Amygdala (tissue), 56 donors: ENCODE measurements around the gene SLN.
"Not testable (repeated sequence)": the region's sequence is repeated elsewhere in the genome, so short reads cannot be mapped to it uniquely, and the experiment has no call there.

Experiments
- DNase-seq, 56 donors: peaks; one replicate each; lab custom pipeline; 2025; lab: John Stamatoyannopoulos, UW

The SLN gene

DNA sequence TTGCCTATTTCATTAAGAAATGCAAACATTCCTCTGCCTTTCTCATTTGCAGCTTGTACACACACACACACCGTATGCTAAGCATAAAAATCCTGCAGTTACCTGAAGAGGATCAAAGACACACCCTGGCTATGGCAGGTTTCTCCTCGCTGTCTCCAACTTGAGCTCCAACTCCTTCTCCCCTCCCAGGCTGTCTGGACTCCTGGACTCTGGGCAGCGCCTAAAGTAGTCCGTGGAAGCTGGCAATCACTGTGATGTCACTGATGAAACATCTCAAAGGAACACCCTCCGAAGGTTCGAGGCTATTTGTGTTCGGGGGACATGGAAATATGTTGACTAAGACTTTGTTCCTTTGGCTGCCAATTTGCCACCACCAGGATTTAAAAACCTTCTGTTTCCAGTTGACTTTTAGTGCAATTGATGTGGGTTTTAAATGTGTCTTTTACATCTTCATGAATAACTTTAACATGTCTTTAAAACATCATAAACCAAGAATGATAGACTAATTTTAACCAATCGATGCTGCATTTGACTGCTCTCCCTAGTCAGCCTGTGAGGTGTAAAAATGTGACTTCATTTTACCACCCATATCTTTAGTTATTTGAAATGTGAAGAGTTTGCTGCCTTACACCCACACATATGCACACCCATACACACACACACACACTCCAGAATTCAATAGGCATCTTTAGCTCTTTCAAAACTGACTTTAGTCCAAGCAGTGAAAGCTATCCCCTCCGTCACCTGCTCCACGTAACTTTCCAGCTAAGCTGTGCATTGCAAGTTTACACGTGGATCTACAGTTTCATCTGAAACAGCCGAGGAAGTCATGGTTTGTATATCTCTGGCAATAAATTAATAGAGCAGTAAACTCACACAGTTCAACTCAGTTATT is at the start of gene SLN:
TSS of gene SLN (minus strand) at position 196 of the 895 bp plus-strand sequence.
- no peak for DNase-seq

DNA sequence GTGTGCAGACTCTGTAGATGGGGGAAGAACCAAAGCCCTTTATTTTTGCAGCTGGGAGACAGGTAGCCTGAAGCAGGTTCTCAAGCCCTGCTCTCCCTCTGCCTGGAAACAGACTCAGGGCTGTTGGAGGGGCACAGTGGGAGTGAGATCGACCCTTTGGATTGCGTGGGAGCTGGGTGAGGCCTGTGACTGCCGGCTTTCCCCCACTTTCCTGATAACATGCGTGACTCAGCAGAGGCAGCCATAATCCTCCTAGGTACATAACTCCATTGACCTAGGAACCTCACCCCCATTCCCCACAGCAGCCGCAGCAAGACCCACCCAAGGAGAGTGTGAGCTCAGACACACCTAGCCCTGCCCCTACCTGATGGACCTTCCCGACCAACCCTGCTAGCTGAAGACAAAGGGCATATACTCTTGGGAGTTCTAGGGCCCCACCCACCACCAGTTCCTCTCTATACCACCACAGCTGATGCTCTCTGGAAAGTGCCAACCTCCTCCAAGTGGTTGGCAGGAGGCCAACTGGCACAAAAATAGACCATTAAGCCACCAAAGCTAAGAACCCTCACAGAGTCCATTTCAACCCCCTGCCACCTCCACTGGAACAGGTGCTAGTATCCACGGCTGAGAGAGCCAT is 47.0 kb upstream of the SLN start:
- not testable (repeated sequence) for DNase-seq

DNA sequence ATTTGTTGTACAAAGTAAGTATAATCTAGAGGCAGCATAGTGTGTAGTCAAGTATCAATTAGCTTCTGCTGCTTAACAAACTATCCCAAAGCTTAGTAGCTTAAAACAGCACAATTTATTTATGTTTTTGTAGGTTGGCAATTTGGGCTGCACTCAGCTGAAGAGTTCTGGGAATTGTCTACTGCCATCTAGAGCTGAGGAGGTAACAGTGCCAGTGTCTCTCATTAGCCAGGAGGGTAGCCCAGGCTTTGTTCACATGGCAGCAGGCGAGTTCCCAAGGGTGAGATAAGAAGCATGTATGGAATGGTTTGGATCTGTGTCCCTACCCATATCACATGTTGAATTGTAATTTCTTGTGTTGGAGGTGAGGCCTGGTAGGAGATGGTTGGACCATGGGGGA is 45.8 kb upstream of the SLN start:
- DNase-seq = no peak

DNA sequence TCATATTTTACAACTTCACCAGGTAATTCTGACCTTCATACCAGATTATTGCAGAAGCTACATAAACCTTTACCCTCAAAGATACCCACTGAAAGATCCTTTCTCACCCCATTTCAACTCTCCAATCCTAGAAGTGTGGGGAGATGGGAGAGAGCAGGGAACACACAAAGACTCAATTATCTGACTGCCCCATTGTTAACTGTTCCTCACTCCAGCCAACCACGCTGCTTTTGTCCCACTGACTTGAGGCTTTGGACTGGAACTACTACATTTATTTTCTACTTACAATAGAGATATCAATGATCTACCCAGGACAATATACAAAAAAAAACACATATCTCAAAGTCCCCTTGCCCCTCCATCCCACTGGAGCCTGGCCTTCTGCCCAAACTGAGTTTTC is 44.7 kb upstream of the SLN start:
- peak in 14 of 56 donors; percentile 1 to 61 (median 10) for DNase-seq

DNA sequence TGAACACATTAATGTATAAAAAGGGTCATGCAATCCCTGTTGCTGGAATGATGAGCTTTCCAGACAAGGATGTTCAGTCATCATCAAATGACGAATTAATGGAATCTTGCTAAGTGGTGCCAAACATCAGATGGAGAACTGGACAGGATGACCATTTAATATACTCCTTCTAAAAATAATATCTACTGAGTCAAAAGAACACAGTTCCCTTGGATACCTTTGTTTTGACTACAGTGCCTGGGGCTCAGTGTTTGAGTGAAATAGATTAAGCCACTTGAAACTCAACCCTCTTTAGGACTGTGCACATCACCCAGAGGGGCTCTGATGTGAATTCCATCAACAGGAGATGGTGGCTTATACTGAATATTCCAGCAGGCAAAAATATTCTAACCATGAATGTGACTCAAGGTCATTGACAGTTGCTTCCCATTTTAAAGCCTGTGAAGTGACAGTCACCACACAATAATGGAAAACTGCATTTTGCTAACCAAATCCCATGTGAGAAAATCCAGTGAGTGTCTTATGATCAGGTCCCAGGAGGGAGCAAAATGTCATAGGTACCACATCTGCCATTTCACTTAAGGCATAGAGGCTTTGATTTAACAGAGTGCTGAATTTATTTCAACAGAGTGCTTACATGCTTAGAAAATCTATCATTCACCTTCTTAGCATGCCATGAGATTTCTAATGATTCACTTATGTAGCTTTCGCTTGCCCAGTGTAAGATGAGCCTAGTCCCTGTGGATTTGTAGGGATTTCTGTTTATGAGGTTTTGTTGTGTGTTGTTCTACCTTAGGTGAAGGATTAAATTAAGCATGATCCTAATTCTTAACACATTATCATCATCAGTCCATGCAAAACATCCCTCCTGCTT is 41.3 kb upstream of the SLN start:
- no peak for DNase-seq

DNA sequence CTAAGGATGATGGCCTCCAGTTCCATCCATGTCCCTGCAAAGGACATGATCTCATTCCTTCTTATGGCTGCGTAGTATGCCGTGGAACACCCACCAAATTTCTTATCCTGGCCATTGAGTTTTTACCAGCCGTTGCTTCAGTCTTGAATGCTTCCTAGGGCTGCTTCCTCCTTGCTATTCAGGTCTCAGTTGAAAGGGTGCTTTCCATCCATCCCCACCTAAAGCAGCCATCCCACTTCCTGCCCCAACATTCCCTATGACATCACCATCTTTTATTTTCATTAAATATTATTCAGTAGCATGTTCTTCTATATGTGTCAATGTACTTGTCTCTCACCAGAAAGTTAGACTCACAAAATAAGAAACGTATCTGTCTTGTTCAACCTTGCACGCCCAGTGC is 40.7 kb upstream of the SLN start:
- no peak for DNase-seq

DNA sequence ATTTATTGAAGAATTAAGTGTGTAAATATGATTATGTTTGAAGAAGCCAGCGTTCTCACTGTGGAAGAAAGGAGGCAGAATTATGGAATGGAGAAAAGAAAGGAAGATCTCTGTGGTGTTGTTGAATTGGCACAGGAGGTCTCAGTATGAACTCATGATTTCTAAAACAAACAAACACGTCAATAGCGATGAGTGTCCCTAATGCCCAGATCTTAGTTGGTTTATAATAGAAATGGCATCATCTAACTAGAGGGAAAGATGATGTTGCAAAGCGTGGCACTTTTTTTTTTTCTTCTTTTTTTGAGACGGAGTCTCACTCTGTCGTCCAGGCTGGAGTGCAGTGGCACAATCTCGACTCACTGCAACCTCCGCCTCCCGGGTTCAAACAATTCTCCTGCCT is 39.2 kb upstream of the SLN start:
- DNase-seq = no peak

DNA sequence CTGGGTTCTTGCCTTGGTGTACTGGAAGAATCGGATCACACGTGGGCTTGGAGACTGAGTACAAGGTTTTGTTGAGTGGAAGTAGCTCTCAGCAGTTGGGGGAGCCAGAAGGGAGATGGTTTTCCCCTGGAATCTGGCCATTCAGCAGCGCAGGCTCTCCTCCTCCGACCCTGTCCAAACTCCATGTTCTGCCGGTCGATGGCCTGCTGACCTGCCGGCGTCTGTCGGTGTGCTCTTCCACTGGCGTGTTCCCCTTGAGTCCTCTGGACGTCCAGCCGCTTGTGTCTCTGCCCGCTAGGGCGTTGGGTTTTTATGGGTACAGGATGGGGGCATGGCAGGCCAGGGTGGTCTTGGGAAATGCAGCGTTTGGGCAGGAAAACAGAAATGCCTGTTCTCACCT is 38.5 kb upstream of the SLN start:
- DNase-seq = no peak

DNA sequence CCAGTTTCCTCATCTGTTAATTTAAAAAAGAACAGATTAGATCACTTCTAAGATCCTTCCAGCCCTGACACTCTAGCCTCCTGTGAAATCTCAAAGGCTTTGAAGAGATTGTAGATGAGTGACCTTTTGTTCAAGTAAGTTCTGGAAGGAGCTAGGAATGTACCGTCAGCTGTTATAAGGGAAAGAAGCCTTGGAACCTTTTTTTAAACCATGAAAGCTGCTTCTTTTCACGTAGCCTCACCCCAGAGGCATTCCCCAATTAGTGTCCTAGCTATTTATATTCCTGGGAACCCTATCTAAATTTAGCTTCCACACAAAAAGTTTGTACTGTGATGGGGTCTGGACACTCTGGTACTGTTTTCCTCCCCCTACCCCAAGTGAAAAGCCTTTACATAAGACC is 35.8 kb upstream of the SLN start:
- DNase-seq = no peak

DNA sequence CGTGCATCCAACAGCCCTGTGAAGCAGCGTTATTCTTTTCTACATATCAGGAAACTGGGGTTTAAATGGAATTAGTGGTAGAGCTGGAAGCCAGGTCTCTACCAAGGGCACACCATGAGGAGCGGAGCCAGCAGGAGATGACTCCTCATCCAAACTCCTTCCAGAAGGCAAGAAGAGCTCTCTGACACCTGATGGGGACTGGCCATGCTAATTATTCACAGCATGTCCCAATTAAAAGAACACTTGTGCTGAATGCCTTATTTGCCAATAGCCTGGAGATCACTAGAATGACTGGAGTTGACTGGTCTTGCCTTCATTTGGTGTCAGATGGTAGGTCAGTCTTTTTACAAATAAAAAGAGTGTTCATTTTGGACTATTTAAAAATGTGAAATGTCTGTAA is 32.9 kb upstream of the SLN start:
- no peak for DNase-seq

DNA sequence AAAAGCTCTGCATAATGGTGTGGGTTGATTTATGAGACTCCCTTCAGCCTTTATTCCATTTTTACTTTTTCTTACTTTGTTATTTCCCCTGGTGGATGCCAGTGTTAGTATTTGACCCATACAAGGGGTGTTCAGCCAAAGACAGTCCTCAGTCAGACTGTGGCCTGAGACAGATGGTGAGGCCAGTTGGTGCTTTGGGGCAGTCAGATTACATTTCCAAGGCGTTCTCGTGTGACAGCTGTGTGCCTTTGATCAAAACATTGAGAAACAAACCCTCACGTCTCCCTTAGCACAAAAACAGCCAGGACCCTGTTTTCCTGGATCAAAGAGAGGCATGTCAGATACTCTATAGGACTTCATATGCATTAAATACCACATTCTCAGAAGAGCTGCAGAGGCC is 31.3 kb upstream of the SLN start:
- DNase-seq = no peak

DNA sequence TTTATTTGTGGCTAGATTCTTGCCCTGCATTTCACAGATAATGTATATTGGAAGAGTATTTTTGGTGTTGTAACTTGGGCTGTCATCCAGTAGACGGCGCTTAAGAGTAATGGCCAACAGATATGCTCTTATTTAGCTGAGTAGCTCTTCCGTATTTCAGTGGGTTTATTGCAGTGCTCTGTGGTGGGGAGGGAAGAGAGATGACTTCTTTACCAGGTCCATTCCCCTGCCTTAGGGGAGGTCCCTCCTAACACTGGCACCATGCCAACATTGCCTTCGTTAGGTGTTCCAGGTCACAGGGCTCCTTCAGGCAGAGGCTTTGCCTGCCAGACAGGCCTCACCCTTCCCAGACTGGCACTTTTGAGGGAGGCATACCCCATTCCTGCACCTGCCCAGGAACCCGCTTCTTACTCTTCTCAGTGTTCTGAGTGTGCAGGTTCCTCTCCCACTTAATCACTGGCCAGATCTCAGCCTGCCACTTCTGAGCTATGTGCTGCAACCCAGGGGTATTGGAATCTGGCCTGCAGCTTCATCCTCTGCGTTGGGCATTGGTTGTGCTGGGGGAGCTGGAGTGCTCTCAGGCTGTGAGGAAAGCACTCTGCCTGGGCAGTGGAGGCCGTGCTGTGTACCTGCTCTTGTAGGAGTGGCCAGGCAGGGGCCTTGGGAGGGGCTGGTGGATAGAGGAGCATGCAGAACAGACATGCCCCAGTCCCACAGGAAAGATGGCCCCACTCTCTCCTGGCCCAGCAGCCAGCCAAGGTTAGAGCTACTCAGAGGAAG is 29.4 kb upstream of the SLN start:
- DNase-seq = no peak

DNA sequence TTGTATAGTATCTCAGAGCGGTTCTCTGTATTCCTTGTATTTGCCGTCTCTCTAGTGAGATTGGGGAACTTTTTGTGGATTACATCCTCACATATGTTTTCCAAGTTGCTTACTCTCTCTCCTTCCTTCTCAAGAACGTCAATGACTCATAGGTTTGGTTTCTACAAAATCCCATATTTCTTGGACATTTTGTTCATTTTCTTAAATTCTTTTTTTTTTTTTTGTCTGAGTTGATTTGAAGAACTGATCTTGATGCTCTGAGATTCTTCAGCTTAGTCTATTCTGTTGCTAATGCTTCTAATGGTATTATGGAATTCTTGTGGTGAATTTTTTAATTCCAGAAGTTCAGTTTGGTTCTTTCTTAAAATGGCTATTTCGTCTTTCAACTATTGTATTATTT is 28.4 kb upstream of the SLN start:
- no peak for DNase-seq

DNA sequence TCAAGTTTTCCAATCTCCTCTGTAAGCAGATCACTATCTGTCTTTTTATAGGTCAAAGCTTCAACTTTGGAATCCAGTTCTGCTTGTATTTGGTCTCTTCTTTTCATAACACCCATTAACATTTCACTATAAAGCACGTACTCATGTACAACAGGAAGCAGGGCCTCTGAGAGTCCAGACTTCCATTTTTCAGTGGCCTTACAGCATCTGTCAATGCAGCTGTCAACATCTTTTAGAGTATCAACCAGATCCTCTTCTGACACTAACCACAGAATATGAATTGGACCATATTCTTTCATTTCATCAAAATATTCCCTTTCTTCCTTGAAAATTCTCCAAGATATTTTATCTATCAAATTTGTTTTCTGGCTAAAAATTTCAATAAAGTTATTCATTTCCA is 24.7 kb upstream of the SLN start:
- no peak for DNase-seq

DNA sequence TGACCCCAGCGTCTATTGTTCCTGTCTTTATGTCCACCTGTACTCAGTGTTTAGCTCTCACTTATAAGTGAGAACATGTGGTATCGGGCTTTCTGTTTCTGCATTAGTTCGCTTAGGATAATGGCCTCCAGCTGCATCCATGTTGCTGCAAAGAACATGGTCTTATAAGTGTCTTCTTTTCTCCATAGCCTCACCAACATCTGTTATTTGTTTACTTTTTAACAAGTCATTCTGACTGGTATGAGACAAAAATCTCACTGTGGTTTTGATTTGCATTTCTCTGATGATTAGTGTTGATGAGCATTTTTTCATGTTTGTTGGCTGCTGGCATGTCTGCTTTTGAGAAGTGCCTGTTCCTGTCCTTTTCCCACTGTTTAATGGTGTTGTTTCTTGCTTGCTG is 21.7 kb upstream of the SLN start:
- no peak for DNase-seq

DNA sequence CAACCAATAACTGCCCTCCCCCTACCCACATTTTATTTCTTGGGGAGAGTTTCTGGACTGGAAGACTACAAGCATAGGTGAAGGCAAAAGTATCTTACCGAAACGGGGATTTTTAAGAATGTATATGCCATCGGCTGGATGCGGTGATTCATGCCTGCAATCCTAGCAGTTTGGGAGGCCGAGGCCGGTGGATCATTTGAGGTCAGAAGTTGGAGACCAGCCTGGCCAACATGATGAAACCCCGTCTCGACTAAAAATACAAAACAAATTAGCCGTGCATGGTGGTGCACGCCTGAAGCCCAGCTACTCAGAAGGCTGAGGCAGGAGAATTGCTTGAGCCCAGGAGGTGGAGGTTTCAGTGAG is 20.8 kb upstream of the SLN start:
- DNase-seq = no peak

DNA sequence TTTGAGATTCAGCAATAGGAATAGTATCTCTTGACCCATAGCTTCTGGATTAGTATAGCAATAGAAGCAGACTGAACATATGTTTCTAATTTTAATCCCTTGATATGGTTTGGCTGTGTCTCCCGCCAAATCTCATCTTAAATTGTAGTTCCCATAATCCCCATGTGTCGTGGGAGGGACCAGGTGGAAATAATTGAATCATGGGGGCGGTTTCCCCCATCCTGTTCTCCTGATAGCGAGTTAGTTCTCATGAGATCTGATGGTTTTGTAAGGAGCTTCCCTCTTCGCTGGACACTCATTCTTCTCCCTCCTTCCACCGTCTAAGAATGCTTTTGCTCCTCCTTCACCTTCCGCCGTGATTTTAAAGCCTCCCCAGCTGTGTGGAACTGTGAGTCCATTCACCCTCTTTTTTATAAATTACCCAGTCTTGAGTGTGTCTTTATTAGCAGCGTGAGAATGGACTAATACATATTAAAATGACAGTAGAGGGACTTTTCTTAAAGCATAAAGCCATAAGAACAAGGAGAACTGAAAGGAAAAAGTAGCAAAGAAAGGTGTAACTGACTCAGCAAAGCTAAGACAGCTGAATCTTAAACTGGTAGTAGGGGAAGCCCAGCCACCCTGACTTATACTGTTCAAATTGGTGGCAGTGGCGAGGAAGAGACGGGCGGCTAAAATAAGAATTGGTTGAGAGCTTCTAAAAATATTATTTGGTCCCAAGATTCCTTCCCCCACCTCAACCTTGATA is 20.3 kb upstream of the SLN start:
- DNase-seq = no peak

DNA sequence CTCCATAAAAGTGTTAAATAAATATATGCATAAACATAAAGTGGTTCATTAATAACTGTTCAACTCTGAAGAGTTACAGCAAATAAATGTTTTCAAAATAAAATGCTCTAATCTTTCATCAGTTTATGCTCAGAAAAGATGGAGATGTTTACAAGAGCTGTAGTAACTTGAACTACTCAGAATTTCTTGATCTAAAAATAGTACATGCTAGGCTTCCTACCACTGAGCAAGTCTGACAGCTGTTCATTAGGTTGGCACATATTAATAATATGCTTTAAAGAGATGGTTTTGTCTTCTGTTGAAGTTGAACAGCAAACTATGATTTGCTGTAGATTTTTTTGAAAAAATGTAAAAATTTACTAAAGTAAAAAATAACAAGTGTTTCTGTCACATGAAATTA is 10.8 kb upstream of the SLN start:
- no peak for DNase-seq

DNA sequence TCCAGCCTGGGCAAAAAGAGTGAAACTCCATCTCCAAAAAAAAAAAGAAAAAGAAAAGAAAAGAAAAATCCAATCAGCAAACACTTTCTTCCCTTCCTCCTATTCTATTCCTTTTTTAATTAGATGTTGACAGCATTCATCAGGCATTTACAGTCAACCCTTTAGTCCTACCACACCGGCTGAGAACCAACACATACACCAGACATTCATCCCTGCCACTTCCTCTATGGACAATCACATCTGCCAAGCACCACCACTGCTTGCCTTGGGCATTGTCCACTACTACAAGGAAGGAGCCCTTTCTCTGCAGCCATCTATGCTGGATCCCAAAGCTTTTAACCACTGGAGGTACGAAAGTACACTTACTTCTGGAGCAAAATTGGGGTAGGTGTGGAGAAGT is 9.4 kb upstream of the SLN start:
- DNase-seq = no peak

DNA sequence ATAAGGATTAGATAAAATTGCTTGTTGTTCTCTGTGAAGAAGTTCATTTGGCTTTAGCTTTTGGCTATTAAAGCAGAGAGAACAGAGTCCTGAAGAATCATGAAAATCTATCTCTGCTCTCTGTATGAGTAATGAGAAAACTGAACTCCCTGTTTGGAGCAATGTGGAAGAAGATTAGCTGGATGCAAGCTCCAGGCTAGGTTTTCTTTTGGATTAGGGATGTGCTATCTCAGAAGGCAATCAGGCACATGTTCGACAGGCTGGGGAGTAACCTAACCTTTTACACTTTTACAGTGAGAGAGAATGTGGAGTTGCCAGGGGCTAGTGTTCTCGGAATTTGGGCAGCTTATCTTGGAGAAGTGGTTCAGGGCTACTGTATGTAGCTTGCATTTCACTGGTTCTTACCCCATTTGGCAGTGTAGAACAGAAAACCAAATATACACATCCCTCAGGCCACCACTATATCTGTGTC is 8.5 kb upstream of the SLN start:
- DNase-seq = no peak
